Activated naive CD8-positive, alpha-beta T cell treated with anti-CD3 and anti-CD28 coated beads for 36 hours (primary cell): ENCODE measurements around the gene FUS. TPM values are rescaled to one million over a fixed set of nuclear protein-coding genes. Genes with fewer than 3 reads are reported as not detected.
"Not testable (repeated sequence)": the region's sequence is repeated elsewhere in the genome, so short reads cannot be mapped to it uniquely, and the experiment has no call there.

Experiments
- DNase-seq: peaks from one replicate; pipeline ENCODE4 v3.0.0; 2021
- H3K27ac Mint-ChIP-seq: one replicate; pipeline ENCODE4 v1.8.0; 2022; ENCODE audit warnings: mild to moderate bottlenecking, moderate library complexity, mixed read lengths
- H3K27me3 Mint-ChIP-seq: one replicate; pipeline ENCODE4 v1.8.0; 2022; ENCODE audit warnings: mild to moderate bottlenecking, mixed read lengths
- H3K36me3 Mint-ChIP-seq: one replicate; pipeline ENCODE4 v1.8.0; 2021; ENCODE audit warnings: mild to moderate bottlenecking, mixed read lengths
- H3K4me1 Mint-ChIP-seq: one replicate; pipeline ENCODE4 v1.8.0; 2021; ENCODE audit warnings: mixed read lengths
- H3K4me3 Mint-ChIP-seq: one replicate; pipeline ENCODE4 v1.8.0; 2022; ENCODE audit warnings: mild to moderate bottlenecking, moderate library complexity, mixed read lengths
- H3K9me3 Mint-ChIP-seq: one replicate; pipeline ENCODE4 v1.8.0; 2022; ENCODE audit warnings: mixed read lengths
- total RNA-seq, 2 experiments: library from RNA; stranded (reverse); gene quantifications; one replicate each; pipeline ENCODE4 v1.2.3, GENCODE V29; 2021

FUS gene
- total RNA-seq, 2 experiments from 2014 or later: 817 to 858 TPM

DNA sequence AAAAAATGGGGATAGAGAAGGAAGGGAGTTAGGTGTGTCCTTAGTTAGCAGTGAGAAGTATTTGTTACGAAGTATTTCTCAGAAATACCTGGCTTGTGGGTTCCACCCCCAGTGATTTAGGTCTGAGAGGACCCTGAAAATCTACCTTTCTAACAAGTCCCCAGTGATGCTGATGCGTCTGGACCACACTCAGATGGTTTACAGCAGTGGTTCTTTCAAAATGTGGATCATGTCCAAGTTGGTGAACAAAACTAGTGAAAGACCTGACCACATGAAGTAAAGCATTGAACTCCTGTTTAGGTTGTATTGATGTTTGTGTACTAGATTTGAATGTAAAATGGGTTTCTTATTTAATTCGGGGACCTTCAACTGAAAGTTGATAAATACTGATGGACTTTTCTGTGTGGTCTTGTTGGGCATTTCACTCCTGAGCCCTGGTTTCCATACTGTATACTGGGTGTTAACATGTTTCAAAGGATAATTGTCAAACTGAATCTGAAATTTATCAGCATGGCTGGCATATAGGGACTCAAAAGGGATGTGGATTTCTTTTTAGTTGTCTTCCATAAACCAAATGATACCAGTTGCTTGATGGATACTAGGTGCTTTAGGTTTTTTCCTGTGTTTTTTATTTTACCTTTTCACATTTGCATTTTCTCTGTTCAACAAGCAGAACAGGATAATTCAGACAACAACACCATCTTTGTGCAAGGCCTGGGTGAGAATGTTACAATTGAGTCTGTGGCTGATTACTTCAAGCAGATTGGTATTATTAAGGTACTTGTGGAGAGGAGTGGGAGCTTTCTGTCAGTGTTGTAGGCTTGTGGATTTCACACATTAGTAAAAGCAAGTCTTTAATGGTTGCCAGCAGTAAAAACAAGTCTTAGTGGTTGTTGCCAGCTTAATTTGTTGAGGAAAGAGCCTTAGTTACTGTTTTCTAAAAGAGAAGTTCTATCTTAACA, 8.8 kb downstream of the FUS start:
- Mint-ChIP-seq H3K4me3 (no peak overlapping the region), H3K36me3 (peaks cover 88% of the 10 kb centered on the region), H3K9me3 (no peaks in the 10 kb centered on the region), H3K27ac (peak overlapping the region; percentile 70), H3K4me1 (peaks cover 83% of the 10 kb centered on the region), H3K27me3 (no peaks in the 10 kb centered on the region)
- DNase-seq: no peak

DNA sequence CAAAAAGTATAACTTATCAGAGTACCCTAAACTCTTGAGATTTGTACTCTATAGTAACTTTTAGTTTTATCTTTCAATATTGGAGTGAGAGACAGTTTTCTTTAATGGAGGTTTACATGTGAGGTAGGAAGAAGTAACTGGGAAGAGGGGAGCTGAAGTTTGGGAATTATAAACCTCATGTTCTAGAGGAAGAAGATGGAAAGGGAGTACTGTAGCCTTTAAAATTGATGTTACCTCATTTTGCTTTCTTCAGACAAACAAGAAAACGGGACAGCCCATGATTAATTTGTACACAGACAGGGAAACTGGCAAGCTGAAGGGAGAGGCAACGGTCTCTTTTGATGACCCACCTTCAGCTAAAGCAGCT, 9.5 kb downstream of the FUS start:
- Mint-ChIP-seq H3K9me3 (no peaks in the 10 kb centered on the region), H3K4me3 (no peak overlapping the region), H3K27me3 (no peaks in the 10 kb centered on the region), H3K4me1 (peaks cover 82% of the 10 kb centered on the region), H3K36me3 (peaks cover 90% of the 10 kb centered on the region), H3K27ac (peak overlapping the region; percentile 70)
- no peak for DNase-seq

DNA sequence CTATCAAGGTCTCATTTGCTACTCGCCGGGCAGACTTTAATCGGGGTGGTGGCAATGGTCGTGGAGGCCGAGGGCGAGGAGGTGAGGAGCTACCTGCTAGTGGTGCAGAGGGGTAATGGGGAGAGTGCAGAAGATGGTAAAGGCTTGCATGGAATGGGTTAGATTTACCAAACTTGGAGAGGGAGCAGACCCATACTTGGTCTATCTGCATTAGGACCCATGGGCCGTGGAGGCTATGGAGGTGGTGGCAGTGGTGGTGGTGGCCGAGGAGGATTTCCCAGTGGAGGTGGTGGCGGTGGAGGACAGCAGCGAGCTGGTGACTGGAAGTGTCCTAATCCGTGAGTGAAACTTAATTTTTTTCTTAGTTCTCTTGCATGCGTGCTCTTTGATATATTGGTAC, 10.1 kb downstream of the FUS start:
- no peak overlapping the region for H3K4me3 Mint-ChIP-seq
- H3K27me3 Mint-ChIP-seq: no peaks in the 10 kb centered on the region
- no peak for DNase-seq

DNA sequence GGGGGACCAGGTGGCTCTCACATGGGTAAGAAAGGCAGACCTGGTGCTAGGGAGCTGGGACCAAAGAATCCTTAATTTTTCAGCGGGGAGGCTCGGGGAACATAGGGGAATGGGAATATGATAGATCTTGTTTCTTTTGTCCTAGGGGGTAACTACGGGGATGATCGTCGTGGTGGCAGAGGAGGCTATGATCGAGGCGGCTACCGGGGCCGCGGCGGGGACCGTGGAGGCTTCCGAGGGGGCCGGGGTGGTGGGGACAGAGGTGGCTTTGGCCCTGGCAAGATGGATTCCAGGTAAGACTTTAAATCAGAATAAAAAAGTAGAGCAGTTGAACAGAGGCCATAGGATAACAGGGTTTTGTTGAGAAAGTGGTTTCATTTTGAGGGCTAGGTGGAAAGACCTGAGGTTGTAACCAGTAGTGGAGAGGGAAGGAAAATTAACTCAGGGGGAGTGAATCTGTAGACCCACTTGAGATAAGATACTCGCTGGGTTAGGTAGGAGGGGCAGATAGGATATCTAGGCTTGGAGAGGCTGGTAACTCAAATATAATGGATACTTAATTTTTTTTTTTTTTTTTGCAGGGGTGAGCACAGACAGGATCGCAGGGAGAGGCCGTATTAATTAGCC, 11.0 kb downstream of the FUS start:
- Mint-ChIP-seq H3K4me3 (no peak overlapping the region), H3K27ac (peak overlapping the region; percentile 56), H3K27me3 (no peaks in the 10 kb centered on the region), H3K36me3 (peaks cover 88% of the 10 kb centered on the region), H3K4me1 (peaks cover 77% of the 10 kb centered on the region), H3K9me3 (no peaks in the 10 kb centered on the region)
- DNase-seq: no peak

More for the DNA sequence above, 10.1 kb downstream of the FUS start:
- peaks cover 89% of the 10 kb centered on the region for H3K36me3 Mint-ChIP-seq
- H3K27ac Mint-ChIP-seq: peak overlapping the region; percentile 56
- no peaks in the 10 kb centered on the region for H3K9me3 Mint-ChIP-seq
- peaks cover 82% of the 10 kb centered on the region for H3K4me1 Mint-ChIP-seq

DNA sequence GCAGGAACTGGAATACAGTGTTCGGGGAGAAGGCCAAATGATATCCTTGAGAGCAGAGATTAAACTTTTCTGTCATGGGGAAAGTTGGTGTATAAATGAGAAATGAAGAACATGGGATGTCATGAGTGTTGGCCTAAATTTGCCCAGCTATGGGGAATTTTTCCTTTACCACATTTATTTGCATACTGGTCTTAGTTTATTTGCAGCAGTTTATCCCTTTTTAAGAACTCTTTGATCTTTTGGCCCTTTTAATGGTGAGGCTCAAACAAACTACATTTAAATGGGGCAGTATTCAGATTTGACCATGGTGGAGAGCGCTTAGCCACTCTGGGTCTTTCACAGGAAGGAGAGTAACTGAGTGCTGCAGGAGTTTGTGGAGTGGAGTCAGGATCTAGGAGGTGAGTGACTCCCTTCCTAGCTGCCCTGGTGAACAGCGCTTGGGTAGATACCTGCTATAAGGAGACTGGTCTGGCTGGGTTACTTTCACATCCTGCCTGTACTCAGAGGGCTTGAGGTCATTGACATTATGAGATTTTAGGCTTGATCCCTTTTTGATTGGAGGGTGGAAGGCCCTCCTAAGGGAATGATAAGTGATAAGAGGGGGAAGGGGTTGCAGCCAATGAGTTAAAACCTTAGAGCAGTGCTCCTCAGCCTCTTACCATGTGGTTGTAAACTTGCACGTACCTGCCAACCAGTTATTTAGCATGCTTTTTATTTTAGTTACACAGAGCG, 11.9 kb downstream of the FUS start:
- DNase-seq: no peak
- Mint-ChIP-seq H3K27me3 (no peaks in the 10 kb centered on the region), H3K27ac (peak overlapping the region; percentile 26), H3K4me1 (peaks cover 70% of the 10 kb centered on the region), H3K4me3 (no peak overlapping the region), H3K9me3 (no peaks in the 10 kb centered on the region), H3K36me3 (peaks cover 84% of the 10 kb centered on the region)

DNA sequence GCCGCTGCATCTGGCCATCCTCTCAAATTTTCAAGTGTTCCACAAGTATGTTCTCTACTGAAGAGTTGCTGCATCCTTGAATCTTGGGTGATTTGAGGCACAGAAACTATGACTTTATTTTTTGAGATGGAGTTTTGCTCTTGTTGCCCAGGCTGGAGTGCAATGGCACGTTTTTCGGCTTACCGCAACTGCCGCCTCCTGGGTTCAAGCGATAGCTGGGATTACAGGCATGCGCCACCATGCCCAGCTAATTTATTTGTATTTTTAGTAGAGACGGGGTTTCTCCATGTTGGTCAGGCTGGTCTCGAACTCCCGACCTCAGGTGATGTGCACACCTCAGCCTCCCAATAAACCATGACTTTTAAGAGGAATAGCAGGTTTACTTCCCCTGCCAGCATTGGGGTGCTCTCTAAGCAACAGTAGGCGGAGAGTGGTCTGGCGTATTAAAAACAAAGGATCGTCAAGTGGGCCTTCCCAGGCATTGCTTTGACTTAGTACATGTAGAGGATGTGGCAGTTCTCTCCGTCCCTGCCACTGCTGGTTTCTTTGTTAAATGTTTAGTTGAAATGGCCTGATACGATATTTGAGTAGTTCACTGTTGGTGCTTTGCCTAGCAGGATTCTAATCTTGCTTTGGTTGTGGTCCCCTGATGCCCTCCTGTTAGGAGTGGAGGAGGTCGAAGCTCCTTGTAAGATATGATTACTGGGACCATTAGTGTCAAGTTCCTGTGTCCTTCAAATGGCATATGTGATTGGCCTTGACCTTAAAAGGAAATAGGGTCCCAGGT, 13.1 kb downstream of the FUS start:
- Mint-ChIP-seq H3K4me3 (no peak overlapping the region), H3K9me3 (no peaks in the 10 kb centered on the region), H3K27me3 (no peaks in the 10 kb centered on the region), H3K4me1 (peaks cover 63% of the 10 kb centered on the region), H3K27ac (peak overlapping the region; percentile 36), H3K36me3 (peaks cover 74% of the 10 kb centered on the region)
- DNase-seq: no peak

DNA sequence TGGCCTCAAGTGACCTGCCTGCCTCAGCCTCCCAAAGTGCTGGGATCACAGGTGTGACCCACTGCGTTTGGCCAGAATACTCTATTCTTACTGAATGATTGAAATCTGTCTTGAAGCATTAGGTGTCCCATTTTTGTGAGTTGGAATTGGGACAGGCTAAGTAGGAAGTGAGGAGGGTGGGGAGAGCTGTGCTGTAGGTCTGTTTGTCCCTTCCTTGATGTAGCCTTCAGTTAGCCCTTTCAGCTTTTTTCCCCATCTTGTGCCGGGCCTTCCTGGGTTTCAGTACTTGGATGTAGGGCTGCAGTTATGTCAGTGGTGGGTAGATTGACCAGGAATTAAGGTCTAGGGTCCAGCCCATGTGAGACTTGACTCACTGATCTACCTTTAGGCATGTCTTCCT, 13.9 kb downstream of the FUS start:
- no peaks in the 10 kb centered on the region for H3K9me3 Mint-ChIP-seq
- peaks cover 67% of the 10 kb centered on the region for H3K36me3 Mint-ChIP-seq
- peak overlapping the region; percentile 65 for H3K27ac Mint-ChIP-seq

DNA sequence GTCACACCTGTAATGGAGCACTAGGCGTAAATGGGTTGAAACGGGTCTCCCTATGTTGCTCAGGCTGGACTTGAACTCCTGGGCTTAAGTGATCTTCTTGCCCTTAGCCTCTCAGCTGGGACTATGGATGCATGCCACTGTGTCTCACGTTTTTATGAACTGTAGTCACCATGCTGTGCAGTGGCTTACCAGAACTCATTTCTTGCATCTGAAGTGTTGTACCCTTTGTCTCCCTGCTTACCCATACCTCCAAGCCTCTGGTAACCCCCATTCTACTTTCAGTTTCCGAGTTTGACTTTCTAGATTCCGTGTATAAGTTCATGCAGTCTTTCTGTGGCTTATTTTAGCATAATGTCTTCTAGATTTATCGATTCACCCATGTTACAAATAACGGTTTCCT, 15.0 kb downstream of the FUS start:
- no peak for DNase-seq
- Mint-ChIP-seq H3K4me1 (peaks cover 61% of the 10 kb centered on the region), H3K27ac (peak overlapping the region; percentile 58), H3K36me3 (peaks cover 64% of the 10 kb centered on the region), H3K4me3 (no peak overlapping the region), H3K27me3 (no peaks in the 10 kb centered on the region), H3K9me3 (no peaks in the 10 kb centered on the region)

More for the DNA sequence above, 13.9 kb downstream of the FUS start:
- no peaks in the 10 kb centered on the region for H3K27me3 Mint-ChIP-seq
- H3K4me1 Mint-ChIP-seq: peaks cover 61% of the 10 kb centered on the region
- H3K4me3 Mint-ChIP-seq: no peak overlapping the region
- DNase-seq: no peak

DNA sequence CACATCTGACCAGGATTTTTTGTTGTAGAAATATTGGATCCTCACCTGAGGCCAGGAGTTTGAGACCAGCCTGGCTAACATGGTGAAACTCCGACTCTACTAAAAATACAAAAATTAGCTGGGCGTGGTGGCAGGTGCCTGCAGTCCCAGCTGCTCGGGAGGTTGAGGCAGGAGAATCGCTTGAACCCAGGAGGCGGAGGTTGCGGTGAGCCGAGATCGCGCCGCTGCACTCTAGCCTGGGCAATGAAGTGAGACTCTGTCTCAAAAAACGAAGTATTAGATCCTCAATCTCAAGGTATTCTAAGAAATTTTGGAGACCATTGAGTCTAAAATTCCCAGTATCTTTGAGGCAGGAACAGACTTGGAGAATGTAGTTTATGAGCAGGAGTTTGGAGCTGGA, 15.9 kb downstream of the FUS start:
- Mint-ChIP-seq H3K27ac (peak overlapping the region; percentile 44), H3K4me1 (peaks cover 60% of the 10 kb centered on the region), H3K36me3 (peaks cover 54% of the 10 kb centered on the region)
- not testable (repeated sequence) for DNase-seq, H3K9me3 Mint-ChIP-seq, H3K4me3 Mint-ChIP-seq, H3K27me3 Mint-ChIP-seq

DNA sequence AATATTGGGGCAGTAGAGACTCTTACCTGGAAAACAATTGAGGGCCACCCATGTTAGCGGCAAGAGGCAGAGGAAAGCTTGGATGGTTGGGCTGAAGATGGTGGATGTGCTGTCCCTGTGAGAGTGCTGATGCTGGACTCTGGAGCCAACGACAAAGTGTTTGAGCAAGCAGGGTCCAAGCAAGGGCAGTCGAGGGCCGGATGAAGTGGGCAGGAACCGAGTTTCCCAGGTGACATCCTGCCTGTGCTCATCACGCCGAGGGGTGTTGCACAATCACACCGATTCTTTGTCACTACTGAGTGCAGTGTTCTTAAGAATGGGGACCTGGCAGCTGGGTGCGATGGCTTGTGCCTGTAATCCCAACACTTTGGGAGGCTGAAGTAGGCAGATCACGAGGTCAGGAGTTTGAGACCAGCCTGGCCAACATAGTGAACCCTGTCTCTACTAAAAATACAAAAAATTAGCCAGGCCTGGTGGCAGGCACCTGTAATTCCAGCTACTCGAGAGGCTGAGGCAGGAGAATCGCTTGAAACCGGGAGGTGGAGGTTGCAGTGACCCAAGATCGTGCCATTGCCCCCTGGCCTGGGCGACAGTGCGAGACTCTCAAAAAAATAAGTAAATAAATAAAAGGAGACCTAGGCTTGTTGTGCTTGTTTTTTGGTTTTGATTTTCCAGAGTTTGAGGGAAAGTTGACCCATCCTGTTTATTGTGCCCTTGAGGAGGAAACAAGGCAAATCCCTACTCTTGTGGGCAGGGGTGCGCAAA, 16.6 kb downstream of the FUS start:
- Mint-ChIP-seq H3K4me3 (no peak overlapping the region), H3K27me3 (no peaks in the 10 kb centered on the region), H3K4me1 (peaks cover 60% of the 10 kb centered on the region), H3K27ac (peak overlapping the region; percentile 44), H3K9me3 (no peaks in the 10 kb centered on the region), H3K36me3 (peaks cover 48% of the 10 kb centered on the region)
- no peak for DNase-seq

DNA sequence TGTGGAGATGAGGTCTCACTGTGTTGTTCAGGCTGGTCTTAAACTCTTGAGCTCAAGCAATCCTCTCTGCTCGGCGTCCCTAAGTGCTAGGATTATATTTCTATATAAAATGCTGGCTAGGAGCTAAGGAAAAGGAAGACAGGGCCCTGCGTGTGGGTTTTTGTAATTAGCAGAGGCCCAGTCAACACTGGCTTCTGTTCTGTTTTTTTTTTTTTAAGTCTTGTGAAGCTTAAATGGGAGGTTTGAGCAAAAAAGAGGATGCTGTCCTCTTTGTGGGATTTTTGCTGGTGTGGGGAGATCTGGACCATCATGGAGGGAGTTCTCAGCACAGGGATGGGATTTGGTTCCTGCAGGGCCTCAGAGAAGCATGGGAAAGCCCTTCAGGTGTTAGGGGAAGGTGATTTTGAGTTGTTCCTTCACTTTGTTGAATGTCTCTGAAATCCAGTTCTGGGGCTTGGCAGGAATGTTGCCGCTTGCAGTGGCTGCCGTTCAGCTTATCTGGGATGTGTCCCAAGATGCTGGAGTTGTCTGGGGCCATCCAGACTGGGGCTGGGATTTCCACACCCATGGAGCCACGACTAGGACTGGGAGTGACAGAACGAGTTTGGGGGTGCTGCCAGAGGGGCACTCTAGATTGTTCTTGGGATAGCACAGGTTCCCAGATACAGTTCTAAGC, 18.4 kb downstream of the FUS start:
- Mint-ChIP-seq H3K27ac (peak overlapping the region; percentile 36), H3K4me3 (no peak overlapping the region), H3K27me3 (no peaks in the 10 kb centered on the region), H3K36me3 (peaks cover 34% of the 10 kb centered on the region), H3K4me1 (peaks cover 56% of the 10 kb centered on the region), H3K9me3 (no peaks in the 10 kb centered on the region)
- DNase-seq: no peak

DNA sequence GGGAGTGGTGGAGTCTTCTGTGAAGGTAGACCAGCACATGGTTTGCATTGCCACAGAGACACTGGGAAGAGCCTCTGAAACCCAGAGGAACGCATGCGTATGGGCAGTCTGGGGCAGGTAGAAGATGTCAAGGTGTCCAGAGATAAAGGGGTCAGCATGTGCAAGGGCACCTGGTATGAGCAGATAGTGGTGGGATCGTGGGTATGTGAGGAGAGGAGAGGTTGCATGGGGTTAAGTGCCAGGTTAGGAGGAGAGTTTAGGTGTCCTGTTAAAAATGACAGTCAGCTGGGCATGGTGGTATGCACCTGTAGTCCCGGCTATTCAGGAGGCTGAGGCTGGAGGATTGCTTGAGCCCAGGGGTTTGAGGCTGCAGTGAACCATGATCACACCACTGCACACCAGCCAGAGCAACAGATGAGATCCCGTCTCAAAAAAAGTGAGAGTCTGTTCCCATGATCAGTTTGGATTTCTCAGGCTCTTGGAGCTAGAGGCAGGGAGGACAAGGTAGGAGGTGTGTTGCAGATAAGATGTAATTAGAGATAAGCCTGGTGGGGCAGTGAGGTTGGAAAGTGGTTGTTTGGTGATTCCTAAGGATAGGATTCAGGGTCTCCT, 19.6 kb downstream of the FUS start:
- Mint-ChIP-seq H3K27ac (peak overlapping the region; percentile 17), H3K36me3 (peaks cover 26% of the 10 kb centered on the region), H3K4me3 (no peak overlapping the region), H3K9me3 (no peaks in the 10 kb centered on the region), H3K4me1 (peaks cover 51% of the 10 kb centered on the region), H3K27me3 (no peaks in the 10 kb centered on the region)
- DNase-seq: no peak

DNA sequence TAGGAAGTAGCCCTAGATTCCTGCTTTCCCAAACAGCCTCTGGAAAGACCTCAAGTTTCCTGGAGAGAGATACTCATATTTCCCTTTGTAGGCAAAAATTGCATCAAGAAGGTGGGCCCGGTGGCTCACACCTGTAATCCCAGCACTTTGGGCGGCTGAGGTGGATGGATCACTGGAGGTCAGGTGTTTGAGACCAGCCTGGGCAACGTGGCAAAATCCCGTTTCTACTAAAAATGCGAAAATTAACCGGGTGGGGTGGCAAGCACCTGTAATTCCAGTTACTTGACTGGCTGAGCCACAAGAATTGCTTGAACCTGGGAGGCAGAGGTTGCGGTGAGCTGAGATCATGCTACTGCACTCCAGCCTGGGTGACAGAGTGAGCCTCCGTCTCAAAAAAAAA, 20.2 kb downstream of the FUS start:
- not testable (repeated sequence) for H3K27me3 Mint-ChIP-seq, H3K4me3 Mint-ChIP-seq, H3K9me3 Mint-ChIP-seq, H3K27ac Mint-ChIP-seq, DNase-seq
- Mint-ChIP-seq H3K36me3 (peaks cover 21% of the 10 kb centered on the region), H3K4me1 (peaks cover 46% of the 10 kb centered on the region)
